ENCODE measurements around the gene NDUFS7. TPM values are rescaled to one million over a fixed set of nuclear protein-coding genes. Genes with fewer than 3 reads are reported as not detected.

The NDUFS7 gene
- total RNA-seq, 4 donors from 2014 or later, result 77.7 to 106 (median 86.1) TPM

DNA sequence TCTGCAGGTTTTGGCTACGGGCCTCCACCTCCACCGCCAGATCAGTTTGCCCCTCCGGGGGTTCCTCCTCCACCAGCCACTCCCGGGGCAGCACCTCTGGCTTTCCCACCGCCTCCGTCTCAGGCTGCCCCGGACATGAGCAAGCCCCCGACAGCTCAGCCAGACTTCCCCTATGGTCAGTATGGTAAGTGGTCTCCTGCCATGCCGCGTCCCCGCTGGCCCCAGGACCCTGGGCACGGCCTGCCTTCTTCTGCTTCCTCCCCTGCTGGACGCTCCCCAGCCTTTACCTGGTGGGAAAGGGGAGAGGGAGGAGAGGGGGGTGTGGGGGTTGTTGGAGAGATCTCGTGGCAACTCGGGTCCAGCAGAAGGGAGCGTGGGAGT is 48.8 kb downstream of the NDUFS7 start:
- TF ChIP-seq EP300 (IDR thresholded peaks at IDR 0.05) (no peak), POLR2A (IDR thresholded peaks at IDR 0.05) (no peak), POLR2AphosphoS5 (IDR thresholded peaks at IDR 0.05) (no peak)
- TF ChIP-seq, protein P1, sequence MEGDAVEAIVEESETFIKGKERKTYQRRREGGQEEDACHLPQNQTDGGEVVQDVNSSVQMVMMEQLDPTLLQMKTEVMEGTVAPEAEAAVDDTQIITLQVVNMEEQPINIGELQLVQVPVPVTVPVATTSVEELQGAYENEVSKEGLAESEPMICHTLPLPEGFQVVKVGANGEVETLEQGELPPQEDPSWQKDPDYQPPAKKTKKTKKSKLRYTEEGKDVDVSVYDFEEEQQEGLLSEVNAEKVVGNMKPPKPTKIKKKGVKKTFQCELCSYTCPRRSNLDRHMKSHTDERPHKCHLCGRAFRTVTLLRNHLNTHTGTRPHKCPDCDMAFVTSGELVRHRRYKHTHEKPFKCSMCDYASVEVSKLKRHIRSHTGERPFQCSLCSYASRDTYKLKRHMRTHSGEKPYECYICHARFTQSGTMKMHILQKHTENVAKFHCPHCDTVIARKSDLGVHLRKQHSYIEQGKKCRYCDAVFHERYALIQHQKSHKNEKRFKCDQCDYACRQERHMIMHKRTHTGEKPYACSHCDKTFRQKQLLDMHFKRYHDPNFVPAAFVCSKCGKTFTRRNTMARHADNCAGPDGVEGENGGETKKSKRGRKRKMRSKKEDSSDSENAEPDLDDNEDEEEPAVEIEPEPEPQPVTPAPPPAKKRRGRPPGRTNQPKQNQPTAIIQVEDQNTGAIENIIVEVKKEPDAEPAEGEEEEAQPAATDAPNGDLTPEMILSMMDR (IDR thresholded peaks at IDR 0.05), result no peak
- WGBS, 2 donors (ENCODE audit: low coverage in 1 of 2), result 83% methylated on average over 5 of the region's 16 CpGs; no CpG with 5 or more reads in 1 of the 2 donors
- no peak overlapping the region for H3K4me3 ChIP-seq
- H3K36me3 ChIP-seq, result peaks cover 0 to 92% of the 10 kb centered on the region in 2 donors
- no peak for ATAC-seq
- no peaks in the 10 kb centered on the region for H3K27me3 ChIP-seq
- H3K9me3 ChIP-seq, result no peaks in the 10 kb centered on the region
- no peak overlapping the region for H3K27ac ChIP-seq
- peaks cover 0 to under 1% (median 0%) of the 10 kb centered on the region in 3 donors for H3K4me1 ChIP-seq

DNA sequence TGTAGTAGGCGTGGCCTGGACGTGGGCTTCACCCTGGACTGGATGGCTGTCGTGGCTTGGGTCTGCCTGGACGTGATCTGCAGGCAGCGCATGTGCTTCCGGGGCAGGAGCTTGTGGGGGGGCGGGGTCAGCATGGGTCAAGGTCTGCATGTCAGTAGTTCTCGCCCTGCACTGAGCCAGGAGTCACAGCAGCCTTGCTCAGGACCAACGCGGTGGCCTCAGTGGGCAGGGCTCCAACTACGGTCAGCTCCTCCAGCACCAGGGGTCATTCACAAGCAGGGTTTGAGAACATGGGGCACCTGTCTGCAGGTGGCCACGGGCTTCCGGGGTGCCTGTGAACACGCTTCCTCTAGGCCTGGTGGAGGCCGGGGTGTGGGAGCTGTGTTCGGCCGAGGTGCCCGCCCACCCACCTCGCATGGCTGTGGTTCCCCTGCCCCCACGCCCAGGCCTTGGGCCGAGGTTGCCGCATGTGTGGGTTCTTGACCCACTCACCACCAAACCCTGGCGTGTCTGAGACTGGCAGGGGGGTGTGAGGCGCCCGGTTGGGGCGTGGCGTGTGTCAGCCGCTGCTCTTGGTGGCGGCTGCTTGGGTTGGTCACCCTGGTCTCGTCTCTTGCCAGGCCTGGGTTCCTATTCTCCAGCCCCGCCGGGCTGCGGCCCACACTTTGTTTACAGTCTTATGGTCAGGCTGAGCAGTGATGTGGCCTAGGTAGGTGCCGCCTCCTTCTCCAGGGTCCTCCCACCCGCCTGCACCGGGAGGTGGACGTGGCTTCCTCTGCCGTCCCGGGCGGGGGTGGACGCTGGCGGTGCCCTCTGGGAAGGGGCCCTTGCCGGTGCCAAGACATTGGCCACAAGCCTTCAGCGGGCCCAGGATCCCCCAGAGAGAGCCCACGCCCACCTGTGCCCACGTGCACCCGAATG is 49.7 kb downstream of the NDUFS7 start:
- Histone ChIP-seq H3K4me3 (no peak overlapping the region), H3K9me3 (no peaks in the 10 kb centered on the region), H3K27me3 (no peaks in the 10 kb centered on the region), H3K27ac (no peak overlapping the region), H3K4me1 (peaks cover 0 to 7% (median 0%) of the 10 kb centered on the region in 3 donors), H3K36me3 (peaks cover 0 to 83% of the 10 kb centered on the region in 2 donors)
- no peak for ATAC-seq
- 92% methylated on average over 7 of the region's 47 CpGs; no CpG with 5 or more reads in 1 of the 2 donors for WGBS, 2 donors (ENCODE audit: low coverage in 1 of 2)
- TF ChIP-seq POLR2AphosphoS5 (IDR thresholded peaks at IDR 0.05) (no peak), EP300 (IDR thresholded peaks at IDR 0.05) (no peak), POLR2A (IDR thresholded peaks at IDR 0.05) (no peak)
- TF ChIP-seq, protein P1 (IDR thresholded peaks at IDR 0.05), result no peak

GRCh38 chr19:1434040-1434366 is 50.3 kb downstream of the NDUFS7 start:
- Histone ChIP-seq H3K27me3 (no peaks in the 10 kb centered on the region), H3K36me3 (peaks cover 0 to 77% of the 10 kb centered on the region in 2 donors), H3K27ac (no peak overlapping the region), H3K9me3 (no peaks in the 10 kb centered on the region), H3K4me3 (no peak overlapping the region), H3K4me1 (peaks cover 0 to 9% (median under 1%) of the 10 kb centered on the region in 3 donors)
- TF ChIP-seq POLR2A (IDR thresholded peaks at IDR 0.05) (no peak), EP300 (IDR thresholded peaks at IDR 0.05) (no peak), POLR2AphosphoS5 (IDR thresholded peaks at IDR 0.05) (no peak)
- TF ChIP-seq, protein P1 (IDR thresholded peaks at IDR 0.05), result no peak
- 100% methylated on average over 1 to 2 of the region's 17 CpGs for WGBS, 2 donors (ENCODE audit: low coverage in 1 of 2)
- ATAC-seq, result no peak

GRCh38 chr19:1434577-1435060 is 50.9 kb downstream of the NDUFS7 start:
- H3K27ac ChIP-seq, result no peak overlapping the region
- no peaks in the 10 kb centered on the region for H3K9me3 ChIP-seq
- H3K27me3 ChIP-seq, result no peaks in the 10 kb centered on the region
- H3K4me3 ChIP-seq, result no peak overlapping the region
- no peak for ATAC-seq
- H3K4me1 ChIP-seq, result peaks cover 0 to 15% (median 6%) of the 10 kb centered on the region in 3 donors
- 71 to 80% methylated on average over 3 to 14 of the region's 39 CpGs for WGBS, 2 donors (ENCODE audit: low coverage in 1 of 2)
- peaks cover 0 to 73% of the 10 kb centered on the region in 2 donors for H3K36me3 ChIP-seq
- TF ChIP-seq, protein P1 (IDR thresholded peaks at IDR 0.05), result no peak
- TF ChIP-seq EP300 (IDR thresholded peaks at IDR 0.05) (no peak), POLR2A (IDR thresholded peaks at IDR 0.05) (no peak), POLR2AphosphoS5 (IDR thresholded peaks at IDR 0.05) (no peak)
